HepG2 (cell line): Measurements from ENCODE around the gene ARID3C. TPM values are rescaled to one million over a fixed set of nuclear protein-coding genes. Genes with fewer than 3 reads are reported as not detected.

ENCODE experiments used
- CREM ChIP-seq, 2 experiments: sonication (generic) in 1 of 2; formaldehyde crosslinking in 1 of 2; IDR thresholded peaks; 2 replicates each; pipeline versions ENCODE4 v1.4.0 to v1.6.1; 2016 to 2020; ENCODE audit warnings: antibody characterized with exemption in 1 of 2, mild to moderate bottlenecking in 1 of 2, missing genetic modification reagents in 1 of 2
- DZIP1 ChIP-seq: sonication (generic); formaldehyde crosslinking; IDR thresholded peaks from 2 replicates; pipeline ENCODE4 v1.5.0; 2020; ENCODE audit warnings: mild to moderate bottlenecking, missing genetic modification reagents
- GTF2F1 ChIP-seq: fragments of 150-350 bp; IDR thresholded peaks from 2 replicates; pipeline ENCODE4 v1.6.1; 2014; ENCODE audit warnings: low read length
- HHEX ChIP-seq: IDR thresholded peaks from 2 replicates; pipeline ENCODE4 v1.6.1; 2016; ENCODE audit warnings: control low read depth
- HNF1B ChIP-seq: sonication (generic); formaldehyde crosslinking; IDR thresholded peaks from 2 replicates; pipeline ENCODE4 v1.5.1; 2020; ENCODE audit warnings: mild to moderate bottlenecking, moderate library complexity, missing genetic modification reagents
- MEIS1 ChIP-seq: sonication (generic); formaldehyde crosslinking; IDR thresholded peaks from 2 replicates; pipeline ENCODE4 v1.9.0; 2021; ENCODE audit warnings: mild to moderate bottlenecking, missing genetic modification reagents, moderate library complexity, borderline replicate concordance
- MLLT10 ChIP-seq: sonication (generic); formaldehyde crosslinking; IDR thresholded peaks from 2 replicates; pipeline ENCODE4 v1.4.0; 2020; ENCODE audit warnings: missing genetic modification reagents
- NFAT5 ChIP-seq: sonication (generic); formaldehyde crosslinking; IDR thresholded peaks from 2 replicates; pipeline ENCODE4 v1.4.0; 2020; ENCODE audit warnings: missing genetic modification reagents
- NR2F6 ChIP-seq, 2 experiments: IDR thresholded peaks; 2 replicates each; pipeline ENCODE4 v1.6.1; 2016; ENCODE audit warnings: antibody characterized with exemption in 1 of 2, mild to moderate bottlenecking in 1 of 2
- PHF8 ChIP-seq: sonication (generic); formaldehyde crosslinking; IDR thresholded peaks from 2 replicates; pipeline ENCODE4 v1.5.0; 2020; ENCODE audit warnings: missing genetic modification reagents
- RBM39 ChIP-seq: fragments of 200-400 bp; formaldehyde crosslinking; IDR thresholded peaks from one replicate; pipeline ENCODE4 v1.6.1; 2018; ENCODE audit warnings: antibody characterized with exemption, mild to moderate bottlenecking, low read depth, low read length; ENCODE audit not compliant: poor library complexity, severe bottlenecking
- SOX5 ChIP-seq: IDR thresholded peaks from 2 replicates; pipeline ENCODE4 v1.6.1; 2016; ENCODE audit warnings: borderline replicate concordance
- ZKSCAN8 ChIP-seq: IDR thresholded peaks from 2 replicates; pipeline ENCODE4 v1.6.1; 2016; ENCODE audit warnings: borderline replicate concordance, missing genetic modification reagents, missing compliant biosample characterization
- ZSCAN29 ChIP-seq: sonication (generic); formaldehyde crosslinking; conservative IDR thresholded peaks from 2 replicates; pipeline ENCODE4 v1.4.0; 2020; ENCODE audit warnings: mild to moderate bottlenecking, missing genetic modification reagents
- polyA plus RNA-seq, 8 experiments: library from polyadenylated mRNA; depleted of rRNA in 3 of 8; stranded (reverse) in 7 of 8; unstranded in 1 of 8; fragments of >200 nt; fragmentation: Illumina TruSeq in 4 of 8; extraction: Trizol in 4 of 8; gene quantifications; 2 replicates each; pipeline versions ENCODE4 v1.2.1 to v1.2.3, GENCODE V29; 2011 to 2016; ENCODE audit warnings: low read depth in 4 of 8, missing spikeins in 1 of 8, mixed read lengths in 1 of 8; ENCODE audit not compliant: insufficient read depth in 1 of 8
- total RNA-seq, 5 experiments: library from RNA; depleted of rRNA; stranded (reverse); fragments of >200 nt; fragmentation: Illumina TruSeq; extraction: Trizol; gene quantifications; 2 replicates each; pipeline ENCODE4 v1.2.3, GENCODE V29; 2016; ENCODE audit warnings: low read depth in 1 of 5
- TF ChIP-seq, protein P1 (sequence below): sonication (generic); formaldehyde crosslinking; IDR thresholded peaks from 2 replicates; pipeline ENCODE4 v1.4.0; 2020; ENCODE audit warnings: missing genetic modification reagents, borderline replicate concordance

ARID3C gene
- total and polyA plus RNA-seq, 2 of the 13 experiments (the other 11 are each of a cell fraction or from before 2014, with no cell fraction given), result not detected

DNA sequence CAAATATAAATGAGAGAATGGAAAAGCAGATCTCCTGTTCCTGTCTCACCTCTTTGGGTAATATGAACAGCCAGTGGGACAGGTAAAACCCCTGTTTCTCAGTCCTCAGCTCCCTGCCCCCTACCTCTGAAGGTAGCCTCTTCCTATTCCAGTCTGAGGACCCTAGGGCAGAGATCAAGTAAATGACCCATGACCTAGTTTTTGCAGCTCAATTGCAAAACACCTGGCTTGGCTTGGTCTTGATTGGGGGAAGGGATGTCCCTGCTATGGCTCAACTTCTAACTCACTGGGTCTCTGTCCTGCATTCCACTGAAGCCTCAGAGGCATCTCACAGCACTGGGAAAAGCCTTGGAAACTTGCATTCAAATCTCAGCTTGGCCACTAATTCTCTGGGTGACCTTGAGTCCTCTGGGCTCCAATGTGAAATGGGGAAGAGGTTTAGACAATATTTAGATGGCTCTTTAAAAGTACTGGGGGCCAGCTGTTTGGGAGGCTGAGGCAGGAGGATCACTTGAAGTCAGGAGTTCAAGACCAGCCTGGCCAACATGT lies 16.0 kb upstream of the ARID3C start (continued):
- TF ChIP-seq, protein P1, sequence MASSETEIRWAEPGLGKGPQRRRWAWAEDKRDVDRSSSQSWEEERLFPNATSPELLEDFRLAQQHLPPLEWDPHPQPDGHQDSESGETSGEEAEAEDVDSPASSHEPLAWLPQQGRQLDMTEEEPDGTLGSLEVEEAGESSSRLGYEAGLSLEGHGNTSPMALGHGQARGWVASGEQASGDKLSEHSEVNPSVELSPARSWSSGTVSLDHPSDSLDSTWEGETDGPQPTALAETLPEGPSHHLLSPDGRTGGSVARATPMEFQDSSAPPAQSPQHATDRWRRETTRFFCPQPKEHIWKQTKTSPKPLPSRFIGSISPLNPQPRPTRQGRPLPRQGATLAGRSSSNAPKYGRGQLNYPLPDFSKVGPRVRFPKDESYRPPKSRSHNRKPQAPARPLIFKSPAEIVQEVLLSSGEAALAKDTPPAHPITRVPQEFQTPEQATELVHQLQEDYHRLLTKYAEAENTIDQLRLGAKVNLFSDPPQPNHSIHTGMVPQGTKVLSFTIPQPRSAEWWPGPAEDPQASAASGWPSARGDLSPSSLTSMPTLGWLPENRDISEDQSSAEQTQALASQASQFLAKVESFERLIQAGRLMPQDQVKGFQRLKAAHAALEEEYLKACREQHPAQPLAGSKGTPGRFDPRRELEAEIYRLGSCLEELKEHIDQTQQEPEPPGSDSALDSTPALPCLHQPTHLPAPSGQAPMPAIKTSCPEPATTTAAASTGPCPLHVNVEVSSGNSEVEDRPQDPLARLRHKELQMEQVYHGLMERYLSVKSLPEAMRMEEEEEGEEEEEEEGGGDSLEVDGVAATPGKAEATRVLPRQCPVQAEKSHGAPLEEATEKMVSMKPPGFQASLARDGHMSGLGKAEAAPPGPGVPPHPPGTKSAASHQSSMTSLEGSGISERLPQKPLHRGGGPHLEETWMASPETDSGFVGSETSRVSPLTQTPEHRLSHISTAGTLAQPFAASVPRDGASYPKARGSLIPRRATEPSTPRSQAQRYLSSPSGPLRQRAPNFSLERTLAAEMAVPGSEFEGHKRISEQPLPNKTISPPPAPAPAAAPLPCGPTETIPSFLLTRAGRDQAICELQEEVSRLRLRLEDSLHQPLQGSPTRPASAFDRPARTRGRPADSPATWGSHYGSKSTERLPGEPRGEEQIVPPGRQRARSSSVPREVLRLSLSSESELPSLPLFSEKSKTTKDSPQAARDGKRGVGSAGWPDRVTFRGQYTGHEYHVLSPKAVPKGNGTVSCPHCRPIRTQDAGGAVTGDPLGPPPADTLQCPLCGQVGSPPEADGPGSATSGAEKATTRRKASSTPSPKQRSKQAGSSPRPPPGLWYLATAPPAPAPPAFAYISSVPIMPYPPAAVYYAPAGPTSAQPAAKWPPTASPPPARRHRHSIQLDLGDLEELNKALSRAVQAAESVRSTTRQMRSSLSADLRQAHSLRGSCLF, result no peak
- TF ChIP-seq NR2F6 (IDR thresholded peaks at IDR 0.05) (peak; percentile 88), NR2F6 (CRISPR knock-in tag; IDR thresholded peaks at IDR 0.05) (peak; percentile 81), CREM (IDR thresholded peaks at IDR 0.05) (peak; percentile 50; the same call in 1 of the 2 replicates), CREM (CRISPR knock-in tag; IDR thresholded peaks at IDR 0.05) (no peak), RBM39 (no peak), PHF8 (no peak), ZKSCAN8 (no peak), SOX5 (CRISPR knock-in tag) (peak; percentile 60; the same call in 1 of the 2 replicates), NFAT5 (CRISPR knock-in tag) (no peak), MLLT10 (CRISPR knock-in tag) (no peak), HHEX (CRISPR knock-in tag) (0 out of 2 replicates have a peak, but pooled peaks have one; percentile 55), ZSCAN29 (CRISPR knock-in tag) (no peak), HNF1B (CRISPR knock-in tag) (peak; percentile 55), DZIP1 (no peak), GTF2F1 (no peak), MEIS1 (no peak)
